HUDEP-2 (cell line): Measurements from ENCODE around the gene MID2.
"Not testable (repeated sequence)": the region's sequence is repeated elsewhere in the genome, so short reads cannot be mapped to it uniquely, and the experiment has no call there.

Source experiments
- DNase-seq, 76 experiments: peaks; one replicate each; lab custom pipeline; 2025; ENCODE audit not compliant: unreplicated experiment in 76 of 76; lab: John Stamatoyannopoulos, UW

The MID2 gene, protein sequence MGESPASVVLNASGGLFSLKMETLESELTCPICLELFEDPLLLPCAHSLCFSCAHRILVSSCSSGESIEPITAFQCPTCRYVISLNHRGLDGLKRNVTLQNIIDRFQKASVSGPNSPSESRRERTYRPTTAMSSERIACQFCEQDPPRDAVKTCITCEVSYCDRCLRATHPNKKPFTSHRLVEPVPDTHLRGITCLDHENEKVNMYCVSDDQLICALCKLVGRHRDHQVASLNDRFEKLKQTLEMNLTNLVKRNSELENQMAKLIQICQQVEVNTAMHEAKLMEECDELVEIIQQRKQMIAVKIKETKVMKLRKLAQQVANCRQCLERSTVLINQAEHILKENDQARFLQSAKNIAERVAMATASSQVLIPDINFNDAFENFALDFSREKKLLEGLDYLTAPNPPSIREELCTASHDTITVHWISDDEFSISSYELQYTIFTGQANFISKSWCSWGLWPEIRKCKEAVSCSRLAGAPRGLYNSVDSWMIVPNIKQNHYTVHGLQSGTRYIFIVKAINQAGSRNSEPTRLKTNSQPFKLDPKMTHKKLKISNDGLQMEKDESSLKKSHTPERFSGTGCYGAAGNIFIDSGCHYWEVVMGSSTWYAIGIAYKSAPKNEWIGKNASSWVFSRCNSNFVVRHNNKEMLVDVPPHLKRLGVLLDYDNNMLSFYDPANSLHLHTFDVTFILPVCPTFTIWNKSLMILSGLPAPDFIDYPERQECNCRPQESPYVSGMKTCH

DNA sequence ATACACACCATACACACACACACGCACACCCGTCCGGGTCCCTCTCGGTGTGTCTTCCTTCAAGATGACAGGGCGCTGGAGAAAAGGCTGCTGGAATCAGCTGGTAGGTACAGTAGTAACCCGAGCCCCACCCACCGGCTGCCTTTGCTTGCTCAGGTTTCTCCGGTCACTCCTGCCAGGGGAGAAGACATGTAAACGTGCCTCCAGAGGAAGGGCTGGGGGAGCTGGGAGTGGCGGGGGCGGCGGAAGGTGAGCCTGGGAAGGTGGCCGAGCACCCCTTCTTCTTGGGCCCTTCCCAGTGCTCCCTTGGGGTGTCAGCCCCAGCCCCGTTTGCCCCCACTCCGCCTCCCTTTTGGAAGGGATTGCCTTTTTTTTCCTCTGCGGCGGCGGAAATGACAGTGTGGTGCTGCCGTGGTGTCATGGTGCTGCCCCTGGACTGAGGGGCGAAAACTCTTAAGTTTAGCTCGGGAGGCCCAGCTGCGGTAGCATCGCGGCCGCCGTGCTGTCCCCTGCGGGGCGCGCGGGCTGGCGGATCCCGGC lies at the start of gene MID2:
TSS of gene MID2 (plus strand) at position 169 of the 540 bp plus-strand sequence. CDS start 561 bp downstream, outside the sequence.
- DNase-seq: peak in 8 of 76 experiments; percentile 0 to 15 (median 2)

DNA sequence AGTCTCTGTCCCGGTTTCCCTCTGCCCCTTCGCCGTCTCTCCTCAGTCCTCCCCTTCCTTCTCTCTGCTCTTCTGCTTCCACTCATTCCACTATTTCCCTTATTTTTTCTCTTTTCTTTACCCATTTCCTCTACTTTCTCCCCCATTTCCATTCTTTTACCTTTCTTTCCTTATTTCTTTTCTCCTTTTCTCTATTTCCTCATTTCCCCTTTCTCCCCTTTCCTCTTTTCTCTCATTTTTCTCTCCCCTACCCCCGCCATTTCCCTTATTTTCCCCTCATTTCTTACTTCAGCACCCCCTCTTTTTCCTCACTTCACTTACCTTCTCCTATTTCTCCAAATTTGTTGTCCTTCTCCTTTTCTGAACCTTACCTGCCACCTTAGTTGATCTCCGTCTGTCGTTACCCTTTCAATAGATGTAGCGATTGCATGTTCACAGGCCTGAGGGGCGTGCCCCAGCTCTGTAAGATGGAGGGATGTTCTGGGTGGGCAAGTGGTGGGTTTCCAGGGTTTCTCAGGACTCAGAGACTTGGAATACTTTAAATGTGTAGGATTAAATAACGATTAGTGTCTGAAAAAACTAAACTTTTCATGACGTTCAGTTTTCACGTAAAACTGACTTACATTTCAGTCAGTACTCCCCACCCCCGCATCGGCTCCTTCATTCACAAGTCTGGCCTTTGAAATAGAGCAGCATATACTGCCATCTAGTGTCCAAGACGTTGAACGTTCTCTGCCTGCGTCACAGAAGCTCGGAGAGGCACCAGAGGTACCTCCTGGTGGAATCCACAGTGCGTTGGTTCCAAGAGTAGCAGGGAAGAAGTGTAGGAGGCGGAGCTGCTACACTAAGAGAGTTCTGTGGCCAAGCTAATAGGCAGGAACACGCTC lies 48.8 kb upstream of the MID2 start:
- peak in 72 of 76 experiments; percentile 2 to 82 (median 55) for DNase-seq

DNA sequence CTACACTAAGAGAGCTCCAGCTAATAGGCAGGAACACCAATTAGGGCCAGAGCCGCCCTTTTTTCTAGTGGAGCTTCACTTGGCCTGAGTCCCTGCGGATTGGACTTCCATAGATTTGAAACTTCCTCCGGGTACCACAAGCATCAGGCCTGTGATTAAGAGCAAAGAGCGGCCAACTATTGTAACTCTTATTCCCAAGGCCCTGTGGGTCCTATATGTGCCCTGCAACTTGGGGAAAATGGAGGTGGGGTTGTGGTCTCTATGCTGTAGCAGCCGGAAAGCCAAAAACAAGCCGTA lies 48.2 kb upstream of the MID2 start, which contains the start of gene NCBP2L:
TSS of gene NCBP2L (plus strand) at position 198 of the 297 bp plus-strand sequence. CDS start 16,488 bp downstream, outside the sequence.
- no peak for DNase-seq

DNA sequence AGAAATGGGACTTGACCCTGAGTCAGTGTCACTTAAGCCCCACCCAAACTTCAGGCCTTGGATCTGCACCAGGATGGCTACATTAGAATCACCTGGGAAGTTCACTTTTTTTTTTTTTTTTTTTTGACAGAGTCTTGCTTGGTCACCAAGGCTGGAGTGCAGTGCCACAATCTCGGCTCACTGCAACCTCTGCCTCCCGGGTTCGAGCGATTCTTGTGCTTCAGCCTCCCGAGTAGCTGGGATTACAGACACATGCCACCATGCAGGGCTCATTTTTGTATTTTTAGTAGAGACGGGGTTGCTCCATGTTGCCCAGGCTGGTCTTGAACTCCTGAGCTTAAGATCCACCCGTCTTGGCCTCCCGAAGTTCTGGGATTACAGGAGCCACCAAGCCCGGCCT lies 45.1 kb upstream of the MID2 start:
- no peak for DNase-seq

DNA sequence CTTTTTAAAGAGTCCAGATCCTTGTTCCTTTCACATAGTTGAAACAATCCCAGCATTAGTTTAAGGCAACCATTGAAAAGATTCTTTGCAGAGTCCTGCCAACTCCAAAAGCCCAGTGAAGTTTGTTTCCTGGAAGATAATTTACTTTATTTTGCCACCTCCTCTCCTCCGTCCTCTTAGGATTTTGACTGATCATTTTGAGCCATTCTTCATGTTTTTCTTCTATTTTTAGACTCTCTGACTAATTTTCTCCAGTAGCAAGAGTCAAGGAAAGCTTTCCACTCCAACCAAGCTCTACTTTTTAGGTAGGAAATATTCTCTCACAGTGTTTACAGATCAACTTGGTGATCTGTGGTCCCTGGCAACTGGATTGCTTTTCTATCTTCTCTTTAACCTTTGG lies 37.8 kb upstream of the MID2 start:
- no peak for DNase-seq

DNA sequence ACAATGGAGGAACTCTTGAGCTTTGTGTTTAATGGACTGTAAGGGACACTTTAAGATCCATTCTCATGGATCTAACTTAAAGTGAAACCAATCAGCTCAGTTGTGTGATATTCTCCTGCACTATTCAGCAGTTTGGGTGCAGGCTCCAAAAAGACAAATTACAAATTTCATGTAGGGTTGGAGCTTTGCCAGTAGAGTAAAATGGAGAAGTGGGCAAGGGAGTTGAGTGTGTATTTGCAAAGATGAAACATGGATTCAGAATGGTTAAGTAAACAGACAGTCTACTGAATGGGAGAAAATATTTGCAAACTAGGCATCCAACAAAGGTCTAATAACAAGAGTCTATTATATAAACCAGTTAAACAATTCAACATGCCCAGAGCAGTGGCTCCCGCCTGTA lies 21.2 kb upstream of the MID2 start:
- no peak for DNase-seq

DNA sequence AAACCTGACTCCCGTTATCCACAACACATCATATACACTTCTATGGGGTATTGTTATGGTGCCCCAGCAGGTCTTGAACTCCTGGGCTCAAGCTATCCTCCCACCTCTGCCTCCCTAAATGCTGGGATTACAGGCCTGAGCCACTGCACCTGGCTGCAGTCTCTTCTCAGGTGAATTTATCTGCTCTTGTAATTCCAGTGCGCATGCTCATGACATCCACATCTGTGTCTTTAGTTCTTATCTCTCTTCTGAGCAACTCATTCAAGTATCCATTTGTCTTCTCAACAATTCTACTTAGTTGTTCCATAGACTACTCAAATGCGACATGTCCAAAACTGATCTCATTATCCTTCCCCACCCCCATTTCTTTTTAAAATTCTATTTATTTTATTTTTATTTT lies 20.5 kb upstream of the MID2 start:
- DNase-seq: no peak

DNA sequence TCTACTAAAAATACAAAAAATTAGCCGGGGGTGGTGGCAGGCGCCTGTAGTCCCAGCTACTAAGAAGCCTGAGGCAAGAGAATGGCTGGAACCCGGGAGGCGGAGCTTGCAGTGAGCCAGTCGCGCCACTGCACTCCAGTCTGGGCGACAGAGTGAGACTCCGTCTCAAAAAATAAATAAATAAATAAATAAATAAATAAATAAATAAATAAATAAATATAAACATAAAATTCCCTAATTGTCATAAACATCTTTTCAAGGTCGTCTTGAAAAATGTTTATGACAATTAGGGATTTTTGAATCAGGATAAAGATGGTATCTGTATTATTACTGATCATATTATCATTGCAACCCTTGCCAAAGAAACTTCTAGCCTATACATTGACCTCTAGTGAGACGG lies 15.6 kb upstream of the MID2 start:
- DNase-seq: not testable (repeated sequence)

DNA sequence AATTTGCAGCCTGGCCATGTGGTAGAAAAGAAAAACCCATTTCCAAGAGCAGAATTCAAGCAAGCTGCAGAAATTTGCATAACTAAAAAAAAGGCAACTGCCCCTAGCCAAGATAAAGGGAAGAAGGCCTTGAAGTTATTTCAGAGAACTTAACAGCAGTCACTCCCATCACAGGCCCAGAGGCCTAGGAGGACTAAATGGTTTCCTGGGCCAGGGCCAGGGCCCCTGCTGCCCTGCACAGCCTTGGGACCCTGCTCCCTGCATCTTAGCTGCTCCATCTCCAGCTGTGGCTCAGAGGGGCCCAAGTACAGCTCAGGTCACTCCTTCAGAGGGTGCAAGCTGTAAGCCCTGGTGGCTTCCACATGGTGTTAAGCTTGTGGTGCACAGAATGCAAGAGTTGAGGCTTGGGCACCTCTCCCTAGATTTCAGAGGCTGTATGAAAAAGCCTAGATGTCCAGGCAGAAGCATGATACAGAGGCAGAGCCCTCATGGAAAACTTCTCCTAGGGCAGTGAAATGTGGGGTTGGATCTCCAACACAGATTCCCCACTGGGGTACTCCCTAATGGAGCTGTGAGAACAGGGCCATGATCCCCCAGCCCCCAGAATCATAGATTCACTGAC lies 6.7 kb upstream of the MID2 start:
- no peak for DNase-seq

DNA sequence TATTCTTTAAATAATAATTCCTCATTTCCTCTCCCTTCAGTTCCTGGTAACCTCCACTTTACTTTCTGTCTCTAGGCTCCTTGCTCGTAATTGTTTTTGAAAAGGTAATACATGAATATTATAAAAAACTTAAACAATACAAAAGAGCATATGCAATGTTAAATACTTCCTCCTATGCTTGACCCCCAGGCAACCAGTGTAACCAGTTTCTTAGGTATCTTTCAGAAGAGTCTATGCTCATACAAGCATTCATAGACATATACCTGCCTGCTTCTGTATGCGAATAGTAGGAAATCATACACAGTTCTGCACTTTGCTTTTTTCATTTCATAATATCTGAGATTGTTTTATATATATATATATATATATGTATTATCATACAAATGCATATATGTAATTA lies 2.6 kb upstream of the MID2 start:
- no peak for DNase-seq

DNA sequence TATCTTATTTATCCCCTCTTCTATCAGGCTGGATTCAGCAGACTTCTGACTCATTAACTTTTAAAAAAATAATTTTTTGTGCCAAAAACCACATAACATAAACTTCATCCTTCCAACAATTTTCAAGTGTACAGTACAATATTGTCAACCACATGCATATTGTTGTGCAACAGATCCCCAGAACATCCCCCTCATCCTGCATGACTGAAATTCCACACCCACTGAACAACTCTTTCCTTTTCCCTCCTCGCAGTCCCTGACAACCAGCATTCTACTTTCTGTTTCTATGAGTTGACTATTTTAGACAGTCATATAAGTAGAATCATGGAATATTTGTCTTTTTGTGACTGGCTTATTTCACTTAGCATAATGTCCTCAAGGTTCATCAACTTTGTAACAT lies 2.2 kb upstream of the MID2 start:
- no peak for DNase-seq

DNA sequence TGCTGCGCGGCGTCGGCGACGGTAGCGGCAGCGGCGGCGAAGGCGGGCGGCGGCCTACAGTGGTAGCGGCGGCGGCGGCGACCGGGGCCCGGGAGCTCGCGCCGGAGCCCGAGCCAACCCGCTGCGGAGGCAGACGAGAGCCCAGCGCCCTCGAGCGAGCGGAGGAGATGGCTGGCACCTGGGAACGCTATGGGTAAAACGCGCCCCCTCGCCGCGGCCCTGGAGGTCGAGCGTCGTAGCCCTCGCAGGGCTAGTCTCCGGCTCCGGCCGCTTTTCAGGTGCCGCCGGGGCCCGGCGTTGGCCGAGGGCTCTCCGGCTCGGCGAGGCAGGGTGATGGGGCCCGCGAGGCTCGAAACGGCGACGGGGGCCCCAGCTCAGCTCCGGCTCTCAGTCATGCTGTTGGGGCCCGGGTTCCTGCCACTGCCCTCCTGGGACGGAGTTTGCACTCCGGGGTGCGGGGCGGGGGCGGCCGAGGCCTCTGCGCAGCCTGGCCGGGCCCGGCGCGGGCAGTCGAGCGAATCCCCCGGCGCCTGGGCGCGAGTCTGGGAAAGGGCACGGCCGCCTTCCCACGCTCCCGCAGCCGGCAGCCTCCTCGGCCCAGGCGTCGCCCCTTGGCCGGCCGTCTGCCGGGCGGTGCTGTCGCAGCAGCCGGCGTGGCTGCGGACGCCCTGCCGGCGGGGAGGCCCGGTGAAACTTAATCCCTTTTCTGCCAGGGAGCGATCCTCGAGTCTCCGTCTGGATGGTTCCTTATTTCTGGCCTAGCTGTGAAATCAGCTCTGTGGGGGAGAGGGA lies 768 bp downstream of the MID2 start:
- DNase-seq: peak in 6 of 76 experiments; percentile 0 to 15 (median 2)

DNA sequence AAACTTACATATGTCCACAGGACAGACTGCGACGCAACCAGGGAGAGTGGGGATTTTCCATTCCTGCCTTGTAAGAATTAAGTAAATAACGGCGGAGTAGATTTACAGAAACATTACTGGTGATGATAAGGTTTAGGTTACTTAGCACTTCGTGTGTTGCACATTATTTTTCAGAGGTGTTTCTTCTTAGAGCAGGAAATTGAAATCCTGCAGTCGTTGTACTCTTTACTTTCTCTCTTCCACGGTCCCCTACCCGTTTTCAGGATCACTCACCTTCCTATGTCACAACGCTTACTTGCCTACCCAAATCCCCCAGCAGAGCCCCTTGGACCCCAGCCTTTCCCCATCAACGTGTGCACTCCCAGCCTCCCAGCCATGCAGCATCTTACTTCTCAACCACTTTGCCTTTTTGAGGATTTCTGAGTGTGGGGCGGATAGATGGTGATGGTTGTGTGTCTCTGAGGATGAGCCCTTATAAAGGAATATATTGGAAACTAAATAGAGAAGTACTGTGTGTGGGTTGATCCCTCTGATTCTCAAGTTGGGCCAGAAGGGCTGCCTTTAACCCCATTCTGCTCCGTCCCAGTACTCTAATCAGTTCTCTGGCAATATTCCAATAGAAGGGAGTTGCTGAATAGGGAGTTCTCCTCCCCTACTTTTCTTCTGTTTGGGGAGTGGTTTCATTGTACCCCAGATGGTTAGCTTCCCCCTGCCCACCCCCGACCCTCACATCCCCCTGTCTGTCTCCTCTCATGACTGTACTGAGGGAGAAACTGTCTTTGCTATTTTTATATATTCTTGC lies 1.6 kb downstream of the MID2 start:
- DNase-seq: peak in 4 of 76 experiments; percentile 0 to 20 (median 4)

DNA sequence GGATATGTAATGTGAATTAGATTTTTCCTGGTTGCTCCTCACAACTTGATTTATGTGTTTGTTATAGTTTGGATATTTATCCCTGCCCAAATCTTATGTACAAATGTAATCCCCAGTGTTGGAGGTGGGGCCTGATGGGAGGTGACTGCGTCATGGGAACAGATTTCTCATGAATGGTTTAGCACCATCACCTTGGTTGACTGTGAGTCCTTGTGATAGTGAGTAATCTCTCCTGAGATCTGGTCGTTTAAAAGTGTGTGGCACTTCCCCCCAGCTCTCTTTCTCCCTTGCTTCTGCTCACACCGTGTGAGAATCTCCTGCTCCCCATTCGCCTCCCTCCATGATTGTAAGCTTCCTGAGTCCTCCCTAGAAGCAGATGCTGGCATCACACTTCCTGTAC lies 2.2 kb downstream of the MID2 start:
- no peak for DNase-seq

DNA sequence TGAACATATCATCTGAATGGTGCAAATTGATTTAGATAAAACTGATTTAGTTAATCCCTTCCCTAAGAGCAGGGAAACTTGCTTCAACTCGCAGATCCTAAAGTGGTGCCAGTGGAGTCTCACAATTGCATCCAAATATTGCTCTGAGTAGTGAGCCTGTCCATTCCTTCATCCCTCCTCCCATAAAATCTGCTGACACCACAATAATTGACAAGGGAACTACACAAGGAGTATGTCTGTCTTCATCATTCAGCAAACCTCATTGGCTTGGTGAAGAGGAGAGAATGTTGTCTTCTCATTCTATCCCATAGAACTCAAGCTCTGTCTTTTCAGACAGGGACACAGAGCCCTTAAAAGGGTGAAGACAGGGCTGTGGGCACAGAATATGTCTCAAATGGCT lies 4.2 kb downstream of the MID2 start:
- no peak for DNase-seq

DNA sequence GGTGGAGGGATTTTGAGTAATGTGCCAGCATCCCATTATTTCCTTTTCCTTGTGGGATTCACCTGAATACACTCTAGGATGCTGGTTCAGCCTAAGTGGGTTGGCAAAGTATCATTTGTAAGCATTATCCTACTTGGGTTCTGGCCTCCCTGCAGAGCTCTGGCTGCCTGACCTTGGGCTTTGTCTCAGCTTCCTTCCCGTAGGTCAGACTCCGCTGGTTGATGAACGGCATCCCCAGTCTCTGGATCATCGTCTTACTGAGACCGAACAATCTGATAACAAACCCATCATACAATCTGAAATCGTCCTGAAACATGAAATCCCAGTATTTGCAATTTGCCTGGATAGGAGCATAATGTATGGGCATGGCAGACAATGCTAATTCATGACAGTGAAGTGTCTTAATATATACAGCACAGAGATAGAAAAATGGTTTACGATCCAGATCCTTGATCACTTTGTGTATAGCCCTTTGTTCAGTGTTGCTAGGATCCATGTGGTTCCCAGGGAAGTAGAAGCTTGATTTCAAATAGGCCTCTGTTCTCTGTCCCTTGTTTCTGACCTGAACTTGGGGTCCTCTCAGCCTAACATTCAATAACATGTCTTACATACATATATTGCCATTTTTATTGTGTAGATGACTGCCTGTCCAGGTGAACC lies 5.5 kb downstream of the MID2 start:
- DNase-seq: no peak

DNA sequence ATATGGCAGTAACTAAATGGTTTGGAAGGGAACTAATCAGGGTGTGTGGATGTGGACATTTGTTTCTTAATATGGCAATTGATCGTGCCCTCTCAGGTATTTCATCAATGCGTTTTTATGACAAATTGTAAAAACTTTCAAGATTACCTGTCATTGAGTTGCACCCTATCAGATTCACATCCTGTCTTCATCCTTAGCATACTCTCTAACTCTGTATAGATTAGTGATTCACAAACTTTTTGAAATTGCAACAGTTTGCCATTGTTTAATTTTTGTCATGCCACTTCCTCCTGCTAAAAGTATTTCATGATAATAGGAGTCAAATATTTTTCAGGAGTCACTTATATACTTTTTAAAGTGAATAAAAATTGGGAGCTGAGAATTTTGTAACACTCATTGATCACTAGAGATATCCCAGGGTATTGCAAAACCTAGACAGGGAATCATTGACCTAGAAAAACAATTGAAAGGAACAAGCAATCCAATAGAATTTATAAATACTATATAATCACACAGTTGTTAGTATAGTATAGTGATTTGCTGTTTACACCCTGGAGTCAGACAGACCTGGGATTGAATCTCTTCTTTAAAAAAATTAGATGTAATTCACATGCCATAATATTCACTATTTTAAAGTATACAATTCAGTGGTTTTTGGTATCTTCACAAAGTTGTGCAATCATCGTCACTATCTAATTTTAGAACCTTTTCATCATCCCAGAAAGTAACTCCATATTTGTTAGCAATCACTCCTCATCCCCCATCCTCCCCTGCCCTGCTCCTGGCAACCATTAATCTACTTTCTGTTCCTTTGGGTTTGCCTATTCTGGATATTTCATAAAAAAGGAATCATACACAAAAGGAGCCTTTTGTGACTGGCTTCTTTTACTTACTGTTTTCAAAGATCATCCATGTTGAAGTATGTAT lies 8.9 kb downstream of the MID2 start:
- DNase-seq: no peak
